ENCODE measurements around the gene DCP1A.
A peak's percentile ranks its signal among the peaks of the same experiment; 100 is the strongest.
"Not testable (repeated sequence)": the region's sequence is repeated elsewhere in the genome, so short reads cannot be mapped to it uniquely, and the experiment has no call there.

DCP1A gene

DNA sequence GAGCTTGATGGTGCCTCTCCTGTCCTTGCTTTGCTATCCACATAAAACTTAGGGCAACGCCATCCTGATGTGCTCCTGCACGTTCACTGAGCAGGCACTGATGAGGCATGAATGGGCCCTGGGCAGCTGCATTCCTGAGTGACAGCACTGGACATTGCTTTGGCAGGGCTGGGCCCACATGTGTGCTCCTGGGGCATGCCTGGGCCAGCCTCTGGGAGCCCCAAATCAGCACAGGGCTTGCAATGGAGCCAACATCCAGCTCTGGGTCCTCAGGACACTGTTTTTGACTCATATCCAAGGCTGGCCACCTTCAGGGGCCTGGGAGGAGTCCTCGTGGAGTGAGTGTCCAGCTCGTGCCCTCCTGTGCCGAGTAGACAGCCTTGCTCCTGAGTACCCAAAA, 85.6 kb downstream of the DCP1A start:
- no peak for DNase-seq

DNA sequence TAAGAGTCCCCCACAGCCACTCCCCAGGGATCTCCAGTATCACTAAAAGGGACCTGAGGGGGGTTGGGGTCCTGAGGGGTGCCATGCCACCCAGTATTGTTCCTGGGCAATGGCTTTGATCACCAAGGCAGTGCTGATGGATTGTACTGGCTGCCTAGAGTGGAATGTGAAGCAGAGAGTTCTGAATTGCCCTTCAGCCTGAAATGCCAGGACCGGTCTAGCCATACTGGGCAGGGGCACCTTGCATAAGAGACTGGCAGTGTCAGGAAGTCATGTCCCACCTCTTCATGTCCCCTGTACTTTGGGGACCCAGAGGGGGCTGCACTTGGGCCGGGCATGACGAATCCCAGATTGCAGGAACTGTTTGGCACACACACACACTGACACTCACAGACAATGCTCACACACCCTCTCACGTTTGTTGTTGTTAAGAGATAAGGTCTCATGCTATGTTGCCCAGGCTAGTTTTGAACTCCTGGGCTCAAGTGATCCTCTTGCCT, 87.0 kb downstream of the DCP1A start:
- DNase-seq = no peak

DNA sequence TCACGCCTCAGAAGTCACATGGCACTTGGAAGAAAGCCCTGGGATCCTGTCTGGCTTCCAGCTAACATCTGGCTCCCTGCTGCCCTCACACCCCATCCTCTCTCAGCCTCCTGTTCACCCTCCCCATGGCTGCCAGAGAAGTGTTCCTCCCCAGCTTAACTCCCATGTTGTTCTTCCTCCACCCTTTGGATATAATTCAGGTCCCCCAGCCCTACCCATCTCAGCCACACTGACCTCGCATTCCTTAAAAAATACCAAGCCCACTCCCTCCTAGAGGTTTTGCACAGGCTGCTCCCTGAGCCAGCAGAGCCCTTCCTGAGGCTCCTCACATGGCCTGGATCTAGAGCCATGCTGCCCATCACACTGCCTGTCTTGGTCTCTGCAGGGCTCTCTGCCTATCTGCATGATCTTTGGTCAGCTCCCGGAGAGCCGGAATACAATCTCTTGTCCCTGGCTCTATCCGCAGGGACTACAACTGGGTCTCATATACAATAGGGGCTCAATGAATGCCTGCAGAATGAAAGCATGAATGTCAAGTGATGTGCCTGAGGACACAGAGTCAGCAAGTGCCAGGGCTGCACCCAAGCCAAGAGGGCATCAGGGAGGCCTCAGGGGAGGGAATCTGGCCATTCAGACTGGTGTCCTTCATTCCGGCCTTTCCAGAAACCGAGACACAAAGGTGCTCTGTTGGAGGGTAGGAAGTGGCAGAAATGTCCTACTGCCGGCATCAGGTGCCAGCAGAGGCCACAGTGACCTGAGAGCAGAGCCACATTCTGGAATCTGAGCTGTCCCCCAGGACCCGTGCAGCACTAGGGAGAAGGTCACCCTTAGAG, 87.7 kb downstream of the DCP1A start:
- no peak for DNase-seq

DNA sequence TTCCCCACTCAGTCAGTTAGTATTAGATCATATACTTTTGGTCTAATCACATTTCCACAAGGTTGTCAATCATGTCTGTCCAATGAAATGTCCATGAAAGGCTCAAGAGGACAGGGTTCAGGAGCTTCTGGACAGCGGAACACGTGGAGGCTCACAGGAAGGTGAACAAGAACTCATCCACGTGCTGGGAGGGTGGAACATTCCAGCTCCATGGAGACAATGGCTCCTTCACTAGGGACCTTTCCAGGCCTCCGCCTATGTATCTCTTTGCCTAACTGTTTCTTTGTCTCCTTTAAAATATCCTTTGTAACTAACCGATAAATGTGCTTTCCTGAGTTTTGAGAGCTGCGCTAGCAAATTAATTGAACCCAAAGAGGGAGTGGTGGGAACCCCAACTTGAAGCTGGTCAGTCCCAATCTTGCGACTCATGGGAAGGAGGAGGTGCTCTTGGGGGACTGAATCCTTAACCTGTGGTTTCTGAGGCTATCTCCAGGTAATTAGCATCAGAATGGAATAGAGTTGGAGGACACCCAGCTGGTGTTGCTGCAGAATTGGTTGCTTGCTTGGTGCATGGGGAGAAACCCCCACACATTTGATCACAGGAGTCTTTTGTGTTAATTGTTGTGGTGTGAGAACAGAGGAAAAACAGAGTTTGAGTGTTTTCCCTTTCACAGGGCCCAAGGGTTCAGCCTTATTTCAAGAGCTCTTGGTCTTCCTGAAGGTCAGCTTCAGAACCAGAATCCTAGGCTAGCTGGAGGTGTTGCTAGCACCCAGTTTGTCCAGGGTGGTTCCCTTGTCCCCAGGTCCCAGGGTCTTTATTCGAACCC, 88.5 kb downstream of the DCP1A start:
- DNase-seq = no peak

DNA sequence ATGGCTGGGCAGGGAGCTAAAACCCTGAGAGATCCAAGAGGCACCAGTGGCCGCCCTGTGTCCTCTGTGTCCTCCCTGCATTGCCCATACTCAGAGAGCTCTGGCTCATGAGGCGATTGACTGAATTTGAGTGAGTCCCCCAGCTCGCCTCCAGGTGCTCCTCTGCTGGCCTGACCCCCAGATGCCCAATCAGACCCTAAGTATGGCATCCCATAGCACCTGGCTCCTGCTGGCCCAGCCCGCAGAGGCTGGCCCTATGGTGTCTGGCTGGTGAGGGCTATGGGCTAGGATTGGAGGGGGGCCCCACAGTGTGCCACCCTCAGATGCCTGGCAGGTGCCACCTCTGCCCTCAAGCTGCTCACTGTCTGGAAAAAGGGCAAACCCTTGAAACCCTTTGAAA, 89.9 kb downstream of the DCP1A start:
- DNase-seq = no peak

DNA sequence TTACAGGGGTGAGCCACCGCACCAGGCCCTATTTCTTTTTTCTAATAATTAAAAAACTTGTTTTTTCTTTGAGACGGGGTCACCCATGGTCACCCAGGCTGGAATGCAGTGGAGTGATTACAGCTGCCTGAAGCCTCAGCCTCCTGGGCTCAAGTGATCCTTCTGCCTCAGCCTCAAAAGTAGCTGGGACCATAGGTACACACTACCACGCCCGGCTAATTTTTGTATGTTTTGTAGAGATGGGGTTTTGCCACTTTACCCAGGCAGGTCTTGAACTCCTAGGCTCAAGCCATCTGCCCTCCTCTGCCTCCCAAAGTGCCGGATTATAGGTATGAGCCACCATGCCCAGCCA, 90.7 kb downstream of the DCP1A start:
- no peak for DNase-seq

DNA sequence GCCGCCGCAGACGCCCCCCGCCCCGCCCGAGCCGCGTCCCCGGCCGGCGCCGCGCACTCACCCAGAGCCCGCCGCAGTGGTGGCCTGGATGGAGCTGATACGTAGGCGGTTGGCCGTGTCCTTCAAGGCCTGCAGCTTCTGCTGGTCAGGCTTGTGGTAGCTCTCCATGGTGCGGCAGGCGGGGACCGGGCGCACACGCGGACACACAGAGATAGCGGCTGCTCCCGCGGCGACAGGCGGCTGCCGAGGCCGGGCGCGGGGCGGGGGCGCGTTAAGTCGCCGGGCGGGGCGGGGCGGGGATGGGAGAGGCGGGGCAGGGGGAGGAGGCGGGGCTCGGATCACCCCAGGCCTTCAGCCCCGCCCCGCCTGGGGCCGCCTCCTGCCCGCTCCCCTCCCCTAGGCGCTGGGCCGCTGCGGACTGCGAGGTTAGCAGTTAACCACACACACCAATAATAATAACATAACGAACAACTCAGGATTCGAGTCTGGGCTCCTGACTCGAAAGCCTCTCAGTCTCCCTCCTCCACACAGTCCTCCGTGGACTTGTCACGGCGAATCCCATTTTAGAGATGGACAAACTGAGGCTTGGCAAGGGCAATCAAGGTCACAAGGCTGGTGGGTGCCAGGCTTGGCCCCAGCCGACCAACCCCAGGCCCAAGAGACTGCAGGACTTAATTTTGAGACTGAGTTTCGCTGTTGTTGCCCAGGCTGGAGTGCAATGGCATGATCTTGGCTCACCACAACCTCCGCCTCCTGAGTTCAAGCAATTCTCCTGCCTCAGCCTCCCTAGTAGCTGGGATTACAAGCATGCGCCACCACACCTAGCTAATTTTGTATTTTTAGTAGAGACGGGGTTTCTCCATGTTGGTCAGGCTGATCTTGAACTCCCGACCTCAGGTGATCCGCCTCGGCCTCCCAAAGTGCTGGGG, 91.3 kb downstream of the DCP1A start, which contains the start of gene TKT:
TKT (minus strand) TSS at position 248 of the 929 bp plus-strand sequence; CDS start at position 168, 80 bp downstream.
- peak; percentile 74 for DNase-seq

DNA sequence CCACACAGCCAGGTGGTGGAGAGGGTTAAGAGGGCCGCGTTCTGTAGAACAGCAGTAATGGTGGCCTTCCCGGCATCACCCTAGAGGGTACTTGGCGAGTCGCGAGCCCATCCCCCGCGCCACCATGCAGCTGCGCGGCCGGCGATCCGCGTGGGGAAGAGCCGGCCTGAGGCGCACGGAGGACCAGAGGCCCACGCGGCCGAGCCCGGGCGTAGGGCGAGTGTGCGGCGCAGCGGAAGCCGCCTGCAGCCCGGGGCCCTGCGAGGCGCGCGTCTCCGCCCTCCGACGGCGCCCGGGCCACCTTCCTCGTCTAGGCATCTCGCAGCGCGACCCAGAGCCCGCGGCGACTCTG, 91.9 kb downstream of the DCP1A start:
- no peak for DNase-seq

DNA sequence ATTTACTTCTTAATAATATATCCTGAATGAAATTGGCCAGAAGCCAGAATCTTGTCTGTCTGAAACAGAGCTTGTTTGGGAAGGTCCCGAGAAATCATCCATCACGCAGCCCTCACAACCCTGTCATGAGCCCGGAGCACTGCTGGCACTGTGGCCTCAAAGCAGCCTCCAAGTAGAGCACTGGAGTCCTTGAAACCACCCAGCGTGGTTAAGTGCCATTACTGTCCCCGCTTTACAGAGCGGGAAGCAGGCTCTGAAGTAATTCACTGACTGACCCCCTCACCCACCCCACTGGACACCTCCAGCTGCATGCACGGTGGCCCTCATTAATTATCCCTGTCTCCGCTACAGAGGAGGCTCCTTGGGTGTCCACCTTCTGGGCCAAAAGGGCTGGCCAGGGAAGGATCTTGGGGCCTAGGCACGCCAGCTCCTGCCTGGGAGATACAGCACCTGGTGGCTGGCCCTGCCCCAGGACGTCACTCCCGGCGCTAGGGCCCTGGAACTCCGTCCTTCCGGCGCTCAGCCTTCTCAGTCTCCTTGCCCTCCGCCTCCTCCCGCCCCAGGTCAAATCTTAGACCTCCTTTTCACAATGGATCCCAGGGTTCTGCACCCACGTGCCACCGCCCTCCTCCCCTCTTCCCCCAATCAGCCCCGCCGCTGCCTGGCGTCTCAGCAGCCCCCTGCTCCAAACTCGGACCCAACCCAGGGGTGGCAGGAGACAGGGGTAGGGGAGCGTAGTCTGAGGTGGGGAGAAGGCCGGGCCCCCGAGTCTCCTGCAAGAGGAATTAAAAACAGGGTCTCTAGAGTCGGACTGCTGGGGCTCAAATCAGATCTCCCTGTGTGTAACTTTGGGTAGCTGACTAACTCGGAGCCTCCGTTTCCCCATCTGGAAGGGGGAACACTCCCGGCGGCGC, 92.6 kb downstream of the DCP1A start:
- peak; percentile 13 for DNase-seq

DNA sequence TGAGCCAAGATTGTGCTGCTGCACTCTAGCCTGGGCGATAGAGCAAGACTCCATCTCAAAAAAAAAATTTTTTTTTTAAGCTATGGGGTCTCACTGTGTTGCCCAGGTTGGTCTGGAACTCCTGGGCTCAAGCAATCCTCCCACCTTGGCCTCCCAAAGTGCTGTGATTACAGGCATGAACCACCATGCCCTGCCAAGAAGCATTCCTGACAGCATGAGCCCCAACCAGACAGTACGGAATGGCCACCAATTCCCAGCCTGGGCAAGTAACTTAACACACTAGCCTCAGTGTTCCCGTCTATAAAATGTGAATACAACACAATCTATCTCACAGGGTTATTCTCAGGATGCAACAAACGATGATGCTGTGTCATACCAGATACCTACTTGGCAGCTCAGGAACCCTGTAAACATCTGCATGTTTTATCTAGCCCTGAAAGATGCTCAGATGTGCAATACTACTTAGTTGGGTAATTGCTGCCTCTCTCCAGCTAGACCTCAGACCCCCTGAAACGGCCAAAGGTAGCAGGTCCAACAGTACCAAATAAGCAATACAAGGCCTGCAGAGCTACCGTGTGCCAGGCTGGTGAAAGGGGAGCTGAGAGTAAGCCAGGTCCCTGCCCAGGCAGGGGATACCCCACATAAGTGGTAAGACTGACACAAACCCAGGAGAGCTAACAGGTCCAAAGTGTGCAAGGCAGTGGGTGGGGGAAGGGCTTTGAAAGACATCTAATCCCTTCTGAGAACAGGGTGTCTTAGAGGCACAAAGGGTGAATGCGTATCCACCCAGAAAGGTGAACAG, 93.4 kb downstream of the DCP1A start:
- no peak for DNase-seq

DNA sequence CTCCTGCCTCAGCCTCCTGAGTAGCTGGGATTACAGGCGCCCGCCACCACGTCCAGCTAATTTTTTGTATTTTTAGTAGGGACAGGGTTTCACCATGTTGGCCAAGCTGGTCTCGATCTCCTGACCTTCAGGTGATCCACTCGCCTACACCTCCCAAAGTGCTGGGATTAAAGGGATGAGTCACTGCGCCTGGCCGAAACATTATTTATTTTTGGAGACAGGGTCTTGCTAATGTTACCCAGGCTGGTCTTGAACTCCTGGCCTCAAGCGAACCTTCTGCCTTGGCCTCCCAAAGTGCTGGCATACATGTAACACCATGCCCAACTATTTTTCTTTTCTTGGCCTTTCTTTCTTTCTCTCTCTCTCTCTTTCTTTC, 94.4 kb downstream of the DCP1A start:
- DNase-seq = not testable (repeated sequence)

DNA sequence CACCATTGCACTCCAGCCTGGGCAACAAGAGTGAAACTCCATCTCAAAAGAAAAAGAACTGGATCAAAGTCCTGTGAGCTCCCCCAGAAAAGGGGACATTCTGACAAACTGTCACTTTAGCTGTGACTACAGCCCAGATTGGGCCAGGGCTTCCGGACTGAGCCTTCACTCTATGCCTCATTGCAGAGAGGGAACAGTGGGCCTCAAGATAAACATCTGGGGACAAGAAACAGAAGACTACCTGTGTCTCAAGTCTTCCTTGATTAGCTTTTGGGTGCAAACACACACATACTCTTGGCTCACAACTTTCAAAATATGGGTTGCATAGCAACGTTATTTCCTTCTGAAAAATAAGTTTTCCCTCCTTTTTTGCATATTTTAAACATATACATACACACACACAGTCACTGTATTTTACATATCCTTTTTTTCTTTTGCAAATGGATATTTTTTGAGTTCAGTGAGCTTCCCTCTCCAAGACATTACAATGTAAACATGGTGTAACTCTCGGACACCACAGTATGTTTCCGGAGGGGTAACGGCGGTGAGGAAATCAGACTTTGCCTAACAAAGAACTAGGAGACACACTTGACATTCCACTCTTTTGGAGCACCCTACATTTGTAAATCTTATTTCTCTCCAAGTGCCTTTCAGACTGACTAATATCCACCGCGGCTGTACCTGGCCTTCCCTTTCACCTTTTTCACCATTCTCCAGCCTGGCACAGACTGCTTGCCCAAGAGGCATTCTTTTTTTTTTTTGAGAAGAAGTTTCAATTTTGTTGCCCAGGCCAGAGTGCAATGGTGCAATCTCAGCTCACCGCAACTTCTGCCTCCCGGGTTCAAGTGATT, 95.0 kb downstream of the DCP1A start:
- no peak for DNase-seq

DNA sequence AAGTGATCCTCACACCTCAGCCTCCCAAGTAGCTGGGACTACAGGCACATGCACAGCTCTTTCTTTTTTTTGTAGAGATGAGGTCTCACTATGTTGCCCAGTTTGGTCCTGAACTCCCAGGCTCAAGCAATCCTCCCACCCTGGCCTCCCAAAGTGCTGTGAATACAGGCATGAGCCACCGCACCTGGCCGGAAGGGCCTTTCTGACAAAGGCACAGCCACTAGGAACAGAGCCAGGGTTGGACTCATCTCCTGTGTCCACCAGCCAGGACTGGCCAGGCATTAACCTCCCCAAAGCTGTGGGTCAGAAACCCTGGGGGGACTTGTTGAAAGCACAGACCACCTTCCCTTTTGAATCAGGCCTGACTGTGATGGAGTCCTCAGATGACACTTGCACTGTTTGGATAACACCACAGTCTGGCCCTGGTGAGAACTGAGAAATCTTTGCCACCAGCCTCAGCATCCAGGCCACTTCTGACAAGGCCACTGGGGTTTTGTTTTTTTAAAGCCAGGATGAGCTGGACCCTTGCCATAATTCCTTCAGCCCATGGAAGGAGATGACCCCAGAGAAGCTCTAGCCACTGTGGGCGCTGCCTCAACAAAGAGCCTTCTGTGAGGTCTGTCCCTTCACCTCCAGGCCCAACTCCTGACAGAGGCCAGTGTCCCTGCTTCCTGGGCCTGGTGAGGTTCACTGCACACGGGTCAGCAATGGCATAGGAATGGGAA, 96.3 kb downstream of the DCP1A start:
- no peak for DNase-seq

DNA sequence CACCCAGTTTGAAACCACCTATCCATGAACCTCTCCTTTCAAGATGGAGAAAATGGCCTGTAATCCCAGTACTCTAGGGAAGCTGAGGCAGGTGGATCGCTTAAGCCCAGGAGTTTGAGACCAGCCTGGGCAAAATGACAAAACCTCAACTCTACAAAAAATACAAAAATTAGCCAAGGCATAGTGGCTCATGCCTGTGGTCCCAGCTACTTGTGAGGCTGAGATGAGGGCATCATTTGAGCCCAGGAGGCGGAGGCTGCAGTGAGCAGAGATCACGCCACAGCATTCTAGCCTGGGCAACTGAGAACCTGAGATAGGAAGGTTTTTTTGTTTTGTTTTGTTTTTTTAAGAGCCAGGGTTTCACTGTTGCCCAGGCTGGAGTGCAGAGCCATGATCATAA, 96.9 kb downstream of the DCP1A start:
- no peak for DNase-seq

DNA sequence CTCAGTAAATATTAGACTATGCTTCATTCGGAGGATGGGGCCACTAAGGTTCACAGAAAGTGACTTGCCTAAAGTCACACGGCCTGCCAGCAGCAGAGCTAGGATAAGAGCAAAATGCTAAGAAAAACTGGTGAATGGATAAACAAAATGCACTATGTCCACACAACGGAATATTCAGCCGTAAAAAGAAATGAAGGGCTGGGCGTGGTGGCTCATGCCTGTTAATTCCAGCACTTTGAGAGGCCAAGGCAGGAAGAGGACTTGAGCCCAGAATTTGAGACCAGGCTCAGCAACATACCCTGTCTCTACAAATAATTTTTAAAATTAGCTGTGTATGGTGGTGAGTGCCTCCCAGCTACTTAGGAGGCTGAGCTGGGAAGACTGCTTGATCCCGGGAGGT, 99.2 kb downstream of the DCP1A start:
- no peak for DNase-seq

DNA sequence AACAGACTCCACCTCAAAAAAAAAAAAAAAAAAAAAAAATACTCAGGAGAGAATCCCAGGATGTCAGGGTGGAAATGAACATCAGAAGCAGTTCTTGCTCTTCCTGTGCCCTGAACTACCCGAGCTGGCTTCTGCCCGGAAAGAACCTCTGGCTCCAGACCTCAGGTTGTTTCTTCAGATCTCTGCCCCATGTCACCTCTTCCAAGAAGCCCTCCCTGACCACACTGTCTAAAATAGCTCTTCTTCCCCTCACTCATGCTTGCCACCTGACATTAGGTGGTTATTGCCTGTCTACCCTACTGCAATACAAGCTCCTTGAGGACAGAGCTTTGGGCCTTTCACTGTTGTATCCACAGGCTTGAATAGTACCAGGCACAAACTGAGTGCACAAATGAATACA, 99.7 kb downstream of the DCP1A start:
- DNase-seq = no peak

DNA sequence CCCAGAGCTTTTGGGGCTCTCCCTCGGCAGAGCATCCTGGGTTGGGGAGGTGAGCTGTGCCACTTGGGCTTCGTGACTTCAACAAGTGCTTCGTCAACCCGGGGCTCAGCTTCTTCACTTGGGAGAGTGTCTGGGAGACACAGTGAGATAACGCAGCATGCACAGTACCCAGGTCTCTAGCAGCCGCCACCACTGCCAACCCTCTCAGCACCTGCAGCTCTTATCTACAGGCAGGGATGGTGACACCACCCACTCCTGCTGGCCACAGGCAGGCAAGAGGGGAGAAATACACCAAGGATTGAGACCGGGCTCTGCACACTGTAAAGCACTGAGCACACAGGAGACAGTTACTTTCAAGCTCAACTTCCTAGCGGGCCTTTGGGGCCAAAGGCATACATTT, 103.1 kb downstream of the DCP1A start:
- no peak for DNase-seq

DNA sequence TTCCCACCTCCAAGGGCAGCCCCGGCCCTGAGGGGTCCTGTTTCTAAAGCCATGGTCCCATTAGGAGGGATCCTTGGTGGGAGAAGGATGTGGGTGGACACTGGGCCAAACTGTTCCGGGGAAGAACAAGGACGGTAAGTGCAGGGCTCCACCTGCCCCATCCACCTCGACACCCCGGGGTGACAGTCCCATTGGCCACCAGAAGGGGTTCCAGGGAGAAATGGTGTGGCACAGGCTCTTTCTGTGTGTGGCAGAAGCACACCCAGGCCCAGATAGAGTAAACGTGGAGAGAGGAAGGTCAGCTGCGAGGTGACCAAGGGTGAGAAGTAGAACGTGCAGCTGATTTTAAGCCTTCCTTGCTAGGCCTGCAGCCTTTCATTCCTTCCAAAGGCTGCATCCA, 103.6 kb downstream of the DCP1A start:
- DNase-seq = no peak

DNA sequence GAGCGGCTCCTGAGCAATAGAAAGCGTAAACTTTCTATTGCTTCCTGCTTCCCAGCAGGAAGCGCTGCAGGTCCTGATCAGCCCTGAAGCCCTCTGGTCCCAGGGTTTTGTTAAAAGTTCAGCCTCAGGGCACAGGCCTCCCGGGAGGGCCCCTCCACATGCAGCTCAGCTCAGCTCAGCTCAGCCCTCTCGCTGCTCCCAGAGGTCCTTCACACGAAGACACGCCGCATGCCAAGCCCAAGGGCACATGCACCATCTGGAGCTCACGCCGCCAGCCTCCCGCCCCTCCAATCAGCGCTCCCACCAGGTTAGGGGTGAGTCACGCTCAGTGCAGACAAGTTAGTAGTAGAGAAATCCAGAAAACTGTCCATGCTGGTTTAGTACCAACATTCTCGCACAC, 104.2 kb downstream of the DCP1A start:
- no peak for DNase-seq
